Transverse colon (tissue), 4 donors: ENCODE results near the gene VPS35L. TPM values are rescaled to one million over a fixed set of nuclear protein-coding genes. Genes with fewer than 3 reads are reported as not detected.

Source experiments
- DNase-seq: peaks from one replicate; pipeline ENCODE4 v3.0.0-alpha.2; 2019
- H3K27ac ChIP-seq, 4 donors: fragments of 200-600 bp; sonication (generic); 2 replicates each; pipeline ENCODE4 v1.5.1; 2016 to 2018; ENCODE audit warnings: inconsistent platforms in 4 of 4
- H3K27me3 ChIP-seq: fragments of 200-600 bp; sonication (generic); 2 replicates; pipeline ENCODE4 v1.5.1; 2017; ENCODE audit warnings: inconsistent platforms
- H3K36me3 ChIP-seq, 4 donors: fragments of 200-600 bp; sonication (generic); 2 replicates each; pipeline ENCODE4 v1.5.1; 2017 to 2019; ENCODE audit warnings: inconsistent platforms in 4 of 4
- H3K4me1 ChIP-seq, 4 donors: fragments of 200-600 bp; sonication (generic); 2 replicates each; pipeline ENCODE4 v1.5.1; 2017 to 2020; ENCODE audit warnings: inconsistent platforms in 4 of 4
- H3K4me3 ChIP-seq, 4 donors: fragments of 200-600 bp; sonication (generic); 1 replicate in 1 of 4; 2 replicates in 3 of 4; pipeline versions ENCODE4 v1.5.1 to v1.6.1; 2017 to 2019; ENCODE audit warnings: inconsistent platforms in 4 of 4
- H3K9me3 ChIP-seq, 2 donors: fragments of 200-600 bp; sonication (generic); 2 replicates each; pipeline ENCODE4 v1.5.1; 2017 to 2019; ENCODE audit warnings: inconsistent platforms in 2 of 2
- EP300 ChIP-seq: sonication (generic); formaldehyde crosslinking; IDR thresholded peaks from one replicate; pipeline ENCODE4 v1.6.1; 2017; ENCODE audit warnings: antibody characterized with exemption, low read depth
- POLR2A ChIP-seq: fragments of 450-650 bp; IDR thresholded peaks from one replicate; pipeline ENCODE4 v1.6.1; 2016; ENCODE audit warnings: antibody characterized with exemption, mild to moderate bottlenecking, moderate library complexity
- POLR2AphosphoS5 ChIP-seq, 3 donors: sonication (generic); formaldehyde crosslinking; IDR thresholded peaks; one replicate each; pipeline ENCODE4 v1.6.1; 2016; ENCODE audit warnings: antibody characterized with exemption in 3 of 3
- WGBS, 2 donors: methylation state at CpG; one replicate each; pipeline ENCODE4 v1.1.5; 2018; ENCODE audit warnings: low coverage in 1 of 2; 5-methylcytosine and 5-hydroxymethylcytosine counted together
- in situ Hi-C, 4 donors: fragments of 200-750 bp; cut with MboI; loops; one replicate each; pipeline versions ENCODE4 v1.15.0 to v1.15.1; 2017; ENCODE audit warnings: low sequenced_read_pairs in 3 of 4, low pct_ligation_motif_present in 1 of 4, low pct_unique_long_range_greater_than_20kb in 1 of 4
- intact Hi-C: fragments of 100-400 bp; cut with DNase I; formaldehyde crosslinking; loops from one replicate; pipeline ENCODE4 v1.15.1; 2023; ENCODE audit warnings: low total_unique reads
- total RNA-seq, 4 donors: library from RNA; depleted of rRNA; stranded (reverse); fragments of >200 nt; gene quantifications; one replicate each; pipeline ENCODE4 v1.1.0, GENCODE V29; 2016
- TF ChIP-seq, protein P1 (sequence below), 5 experiments: fragments of 200-600 bp in 3 of 5; fragments of 450-650 bp in 2 of 5; sonication (generic) in 3 of 5; IDR thresholded peaks; 1 replicate in 2 of 5; 2 replicates in 3 of 5; pipeline ENCODE4 v1.5.1; 2016 to 2017; ENCODE audit warnings: antibody characterized with exemption in 5 of 5, inconsistent platforms in 3 of 5, mild to moderate bottlenecking in 2 of 5, moderate library complexity in 1 of 5

Gene VPS35L
- total RNA-seq, 4 donors from 2014 or later, result 40.0 to 89.8 (median 51.5) TPM

DNA sequence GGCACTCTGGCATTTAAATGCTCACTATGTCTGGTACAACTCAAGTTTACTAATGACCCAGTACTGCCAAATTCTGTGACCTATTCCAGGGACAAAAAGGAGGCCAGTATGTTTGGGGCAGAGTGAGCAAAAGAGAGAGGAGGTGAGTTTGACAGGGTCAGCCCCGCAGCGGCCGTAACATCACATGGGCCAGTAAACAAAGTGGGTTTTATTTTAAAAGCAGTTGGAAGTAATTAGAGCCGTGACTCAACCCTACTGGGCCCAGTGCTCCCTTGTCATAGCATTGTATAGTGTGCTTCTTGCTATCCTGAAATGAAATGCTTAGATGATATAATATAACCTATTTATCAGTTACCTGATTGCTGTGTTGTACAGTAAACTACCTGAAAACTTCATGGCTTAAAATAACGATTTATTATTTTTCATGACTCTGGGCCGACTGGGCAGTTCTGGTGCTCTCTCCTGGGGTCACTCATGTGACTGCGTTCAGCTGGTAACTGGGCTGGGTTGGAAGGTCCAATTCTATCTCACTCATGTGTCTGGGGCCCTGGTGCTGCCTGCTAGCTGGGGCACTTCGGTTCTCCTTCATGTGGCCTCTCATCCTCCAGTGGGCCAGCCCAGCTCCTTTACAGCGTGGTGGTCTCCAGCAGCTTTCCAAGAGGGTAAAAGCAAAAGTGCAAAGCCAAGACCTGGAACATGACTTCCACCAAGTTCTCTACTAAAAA lies 189.9 kb downstream of the VPS35L start:
- Histone ChIP-seq H3K27ac (no peak overlapping the region), H3K36me3 (no peaks in the 10 kb centered on the region), H3K27me3 (no peaks in the 10 kb centered on the region), H3K4me1 (peaks cover 0 to 26% (median 11%) of the 10 kb centered on the region in 4 donors), H3K4me3 (no peak overlapping the region), H3K9me3 (no peaks in the 10 kb centered on the region)
- in situ Hi-C loops (no loop called here), intact Hi-C loops (no loop called here)
- TF ChIP-seq POLR2AphosphoS5 (IDR thresholded peaks at IDR 0.05) (no peak), POLR2A (no peak), EP300 (no peak)
- TF ChIP-seq, protein P1, sequence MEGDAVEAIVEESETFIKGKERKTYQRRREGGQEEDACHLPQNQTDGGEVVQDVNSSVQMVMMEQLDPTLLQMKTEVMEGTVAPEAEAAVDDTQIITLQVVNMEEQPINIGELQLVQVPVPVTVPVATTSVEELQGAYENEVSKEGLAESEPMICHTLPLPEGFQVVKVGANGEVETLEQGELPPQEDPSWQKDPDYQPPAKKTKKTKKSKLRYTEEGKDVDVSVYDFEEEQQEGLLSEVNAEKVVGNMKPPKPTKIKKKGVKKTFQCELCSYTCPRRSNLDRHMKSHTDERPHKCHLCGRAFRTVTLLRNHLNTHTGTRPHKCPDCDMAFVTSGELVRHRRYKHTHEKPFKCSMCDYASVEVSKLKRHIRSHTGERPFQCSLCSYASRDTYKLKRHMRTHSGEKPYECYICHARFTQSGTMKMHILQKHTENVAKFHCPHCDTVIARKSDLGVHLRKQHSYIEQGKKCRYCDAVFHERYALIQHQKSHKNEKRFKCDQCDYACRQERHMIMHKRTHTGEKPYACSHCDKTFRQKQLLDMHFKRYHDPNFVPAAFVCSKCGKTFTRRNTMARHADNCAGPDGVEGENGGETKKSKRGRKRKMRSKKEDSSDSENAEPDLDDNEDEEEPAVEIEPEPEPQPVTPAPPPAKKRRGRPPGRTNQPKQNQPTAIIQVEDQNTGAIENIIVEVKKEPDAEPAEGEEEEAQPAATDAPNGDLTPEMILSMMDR (IDR thresholded peaks at IDR 0.05), result no peak
- 72 to 81% methylated on average over 5 to 9 of the region's 9 CpGs for WGBS, 2 donors
- no peak for DNase-seq

DNA sequence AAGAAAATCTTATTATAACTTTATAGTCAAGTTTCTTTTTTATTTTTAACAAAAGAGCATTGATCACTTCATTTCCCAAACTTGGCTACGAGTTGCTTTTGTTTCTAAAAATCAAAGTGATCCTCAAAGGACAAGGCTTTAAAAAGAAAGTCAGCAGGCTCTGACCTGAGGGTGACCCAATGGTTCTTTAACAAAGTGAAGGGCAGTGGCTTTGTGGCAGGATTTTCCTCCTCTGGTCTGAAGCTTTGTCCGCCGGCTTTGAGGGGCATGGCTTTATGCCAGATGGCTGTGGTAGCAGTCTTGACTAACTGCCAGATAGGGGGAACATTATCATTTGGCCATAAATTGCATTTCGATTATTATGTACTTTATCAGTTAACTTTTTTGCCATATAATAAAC lies 191.1 kb downstream of the VPS35L start:
- H3K4me3 ChIP-seq, result no peak overlapping the region
- DNase-seq, result no peak

DNA sequence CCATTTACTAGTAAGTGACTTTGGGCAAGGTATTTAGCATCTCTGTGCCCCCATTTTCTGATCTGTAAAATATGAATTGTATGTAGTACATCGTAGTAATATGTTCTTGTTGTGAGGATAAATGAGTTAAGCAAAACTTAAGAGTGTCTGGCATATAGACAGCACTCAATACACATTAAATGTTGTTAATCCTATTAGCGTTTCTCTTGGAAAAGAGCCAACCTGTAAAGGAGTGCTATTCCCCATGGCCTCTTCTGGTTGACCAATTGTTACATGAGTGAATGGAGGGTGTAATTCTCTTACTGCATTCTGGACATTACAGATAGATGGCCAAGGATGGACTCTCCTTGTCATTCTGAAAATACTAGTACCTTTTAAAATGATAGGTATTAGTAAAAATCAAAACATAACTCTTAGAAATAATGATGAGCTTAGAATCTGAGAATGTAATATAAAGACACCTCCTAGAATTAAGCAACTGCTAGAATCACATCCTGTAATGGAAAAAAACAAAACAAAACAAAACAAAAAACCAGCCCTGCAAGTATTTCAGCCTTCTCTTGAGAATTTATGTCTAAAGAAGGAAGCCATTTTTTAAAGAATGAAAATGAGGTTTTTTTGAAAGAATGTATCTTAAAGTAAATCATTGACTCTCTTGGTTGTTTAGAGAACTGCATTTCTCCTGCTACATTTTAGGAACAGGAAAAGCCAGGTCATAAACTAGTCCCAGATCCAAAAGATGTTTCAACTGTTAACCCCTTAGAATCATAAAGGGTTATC lies 193.1 kb downstream of the VPS35L start:
- Histone ChIP-seq H3K4me3 (no peak overlapping the region), H3K27me3 (no peaks in the 10 kb centered on the region), H3K27ac (no peak overlapping the region), H3K9me3 (no peaks in the 10 kb centered on the region), H3K36me3 (no peaks in the 10 kb centered on the region), H3K4me1 (peaks cover 0 to 18% (median 4%) of the 10 kb centered on the region in 4 donors)
- intact Hi-C loops (no loop called here), in situ Hi-C loops (no loop called here)
- TF ChIP-seq, protein P1 (IDR thresholded peaks at IDR 0.05), result no peak
- TF ChIP-seq POLR2AphosphoS5 (IDR thresholded peaks at IDR 0.05) (no peak), POLR2A (no peak), EP300 (no peak)
- no peak for DNase-seq
- WGBS, 2 donors, result 50 to 57% methylated on average over 2 of the region's 2 CpGs

More for the DNA sequence above, 191.1 kb downstream of the VPS35L start:
- Histone ChIP-seq H3K27me3 (no peaks in the 10 kb centered on the region), H3K9me3 (no peaks in the 10 kb centered on the region), H3K27ac (no peak overlapping the region), H3K4me1 (peaks cover 0 to 26% (median 11%) of the 10 kb centered on the region in 4 donors), H3K36me3 (no peaks in the 10 kb centered on the region)
- 65 to 70% methylated on average over 2 to 4 of the region's 4 CpGs for WGBS, 2 donors
- TF ChIP-seq, protein P1 (IDR thresholded peaks at IDR 0.05), result no peak
- no peak for TF ChIP-seq EP300
- no peak for TF ChIP-seq POLR2A
- no peak for TF ChIP-seq POLR2AphosphoS5 (IDR thresholded peaks at IDR 0.05)
- in situ Hi-C loops, result no loop called here
- intact Hi-C loops, result no loop called here

DNA sequence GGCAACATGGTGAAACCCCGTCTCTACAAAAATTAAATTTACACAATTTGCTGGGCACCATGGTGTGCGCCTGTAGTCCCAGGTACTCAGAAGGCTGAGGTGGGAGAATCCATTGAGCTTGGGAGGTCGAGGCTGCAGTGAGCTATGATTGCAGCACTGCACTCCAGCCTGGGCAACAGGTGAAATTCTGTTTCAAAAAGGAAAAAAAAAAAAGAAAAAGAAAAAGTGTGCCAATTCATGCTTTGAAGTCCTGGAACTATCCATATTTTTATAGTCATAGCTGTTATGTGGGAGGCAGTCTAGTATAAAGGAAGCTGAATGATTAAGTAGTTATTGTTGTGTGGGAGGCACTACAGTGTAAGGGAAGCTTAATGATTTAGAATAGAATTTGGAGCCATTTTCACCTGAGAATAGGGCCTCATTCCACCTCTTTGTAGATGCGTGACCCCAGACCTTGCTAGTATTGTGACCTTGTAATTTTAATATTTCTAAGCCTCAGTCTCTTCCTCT lies 194.1 kb downstream of the VPS35L start:
- no peak for DNase-seq
- Histone ChIP-seq H3K36me3 (no peaks in the 10 kb centered on the region), H3K27me3 (no peaks in the 10 kb centered on the region), H3K9me3 (no peaks in the 10 kb centered on the region), H3K4me3 (no peak overlapping the region), H3K4me1 (peaks cover 0 to 20% (median 6%) of the 10 kb centered on the region in 4 donors), H3K27ac (no peak overlapping the region)
- TF ChIP-seq EP300 (no peak), POLR2AphosphoS5 (IDR thresholded peaks at IDR 0.05) (no peak), POLR2A (no peak)
- TF ChIP-seq, protein P1 (IDR thresholded peaks at IDR 0.05), result no peak
- WGBS, 2 donors, result 82 to 85% methylated on average over 3 to 4 of the region's 4 CpGs
- intact Hi-C loops (no loop called here), in situ Hi-C loops (no loop called here)
